Subcutaneous adipose tissue (tissue), 4 donors: ENCODE measurements around the gene ANKRD16. TPM values are rescaled to one million over a fixed set of nuclear protein-coding genes. Genes with fewer than 3 reads are reported as not detected.

Experiments
- total RNA-seq, 4 donors: library from RNA; depleted of rRNA; stranded (reverse); fragments of >200 nt; gene quantifications; one replicate each; pipeline ENCODE4 v1.1.0, GENCODE V29; 2016
- TF ChIP-seq, protein P1 (sequence below): fragments of 450-650 bp; IDR thresholded peaks from one replicate; pipeline ENCODE4 v1.5.1; 2016; ENCODE audit warnings: low read depth, mild to moderate bottlenecking, control low read depth, antibody characterized with exemption, moderate library complexity

ANKRD16 gene
- total RNA-seq, 4 donors from 2014 or later = 2.8 to 11.5 (median 5.8) TPM

DNA sequence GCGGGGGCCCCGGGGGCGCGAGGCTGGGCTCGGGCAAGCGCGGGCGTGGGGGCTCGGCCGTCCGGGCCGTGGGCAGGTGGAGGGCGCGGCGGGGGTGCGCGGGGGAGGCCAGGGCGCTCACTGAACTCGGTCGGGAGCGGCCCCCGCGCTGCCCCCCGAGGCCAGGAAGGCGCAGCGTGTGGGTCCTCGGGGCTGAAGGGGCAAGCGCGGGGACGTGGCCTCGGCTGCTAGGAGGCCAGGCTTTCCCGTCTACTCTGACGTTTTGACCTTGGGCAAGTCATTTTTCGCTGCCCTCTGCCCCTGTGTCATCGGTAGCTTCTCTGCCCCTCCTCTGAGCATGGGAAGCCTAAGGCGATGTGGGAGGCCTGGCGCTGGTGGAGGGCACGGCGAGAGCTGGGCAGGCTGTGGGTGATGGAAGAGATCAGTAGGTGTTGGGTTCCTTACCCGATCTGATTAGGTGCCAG, 791 bp upstream of the ANKRD16 start:
- TF ChIP-seq, protein P1, sequence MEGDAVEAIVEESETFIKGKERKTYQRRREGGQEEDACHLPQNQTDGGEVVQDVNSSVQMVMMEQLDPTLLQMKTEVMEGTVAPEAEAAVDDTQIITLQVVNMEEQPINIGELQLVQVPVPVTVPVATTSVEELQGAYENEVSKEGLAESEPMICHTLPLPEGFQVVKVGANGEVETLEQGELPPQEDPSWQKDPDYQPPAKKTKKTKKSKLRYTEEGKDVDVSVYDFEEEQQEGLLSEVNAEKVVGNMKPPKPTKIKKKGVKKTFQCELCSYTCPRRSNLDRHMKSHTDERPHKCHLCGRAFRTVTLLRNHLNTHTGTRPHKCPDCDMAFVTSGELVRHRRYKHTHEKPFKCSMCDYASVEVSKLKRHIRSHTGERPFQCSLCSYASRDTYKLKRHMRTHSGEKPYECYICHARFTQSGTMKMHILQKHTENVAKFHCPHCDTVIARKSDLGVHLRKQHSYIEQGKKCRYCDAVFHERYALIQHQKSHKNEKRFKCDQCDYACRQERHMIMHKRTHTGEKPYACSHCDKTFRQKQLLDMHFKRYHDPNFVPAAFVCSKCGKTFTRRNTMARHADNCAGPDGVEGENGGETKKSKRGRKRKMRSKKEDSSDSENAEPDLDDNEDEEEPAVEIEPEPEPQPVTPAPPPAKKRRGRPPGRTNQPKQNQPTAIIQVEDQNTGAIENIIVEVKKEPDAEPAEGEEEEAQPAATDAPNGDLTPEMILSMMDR = no peak

DNA sequence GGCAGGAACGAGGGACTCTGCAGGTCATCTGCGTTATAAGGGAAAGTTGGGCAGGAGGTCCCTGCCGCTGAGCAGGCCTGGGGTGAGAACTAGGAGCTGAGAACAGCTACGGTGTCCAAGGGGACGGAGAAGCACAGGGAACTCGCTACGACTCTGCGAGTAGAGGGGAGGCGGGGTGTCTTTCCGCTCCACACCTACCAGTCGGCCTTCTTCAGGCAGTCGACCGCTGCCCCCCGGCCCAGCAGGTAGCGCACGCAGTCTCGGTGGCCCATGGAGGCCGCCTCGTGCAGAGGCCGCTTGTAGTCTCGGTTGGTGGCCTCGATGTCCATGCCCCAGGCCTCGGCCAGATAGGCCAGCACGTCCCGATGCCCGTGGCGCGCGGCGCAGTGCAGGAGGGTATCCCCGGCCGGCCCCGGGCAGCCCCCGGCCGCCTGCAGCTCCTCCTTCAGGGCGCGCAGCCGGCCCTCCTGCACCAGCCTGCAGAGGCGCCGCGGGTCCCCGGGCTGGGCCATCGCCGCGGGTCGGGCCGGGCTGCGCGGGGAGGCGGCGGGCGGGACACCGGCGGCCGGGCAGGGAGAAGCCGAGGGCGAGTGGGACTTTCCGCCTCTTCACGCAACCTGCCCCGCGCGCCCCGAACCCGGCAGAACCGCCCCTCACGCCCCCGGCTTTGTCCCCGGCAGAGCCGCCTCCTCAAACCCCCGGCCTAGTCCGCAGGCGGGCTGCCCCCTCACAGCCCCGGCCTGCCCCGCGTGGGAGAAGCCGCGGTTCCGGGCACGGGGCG, 660 bp downstream of the ANKRD16 start:
- TF ChIP-seq, protein P1 = no peak

DNA sequence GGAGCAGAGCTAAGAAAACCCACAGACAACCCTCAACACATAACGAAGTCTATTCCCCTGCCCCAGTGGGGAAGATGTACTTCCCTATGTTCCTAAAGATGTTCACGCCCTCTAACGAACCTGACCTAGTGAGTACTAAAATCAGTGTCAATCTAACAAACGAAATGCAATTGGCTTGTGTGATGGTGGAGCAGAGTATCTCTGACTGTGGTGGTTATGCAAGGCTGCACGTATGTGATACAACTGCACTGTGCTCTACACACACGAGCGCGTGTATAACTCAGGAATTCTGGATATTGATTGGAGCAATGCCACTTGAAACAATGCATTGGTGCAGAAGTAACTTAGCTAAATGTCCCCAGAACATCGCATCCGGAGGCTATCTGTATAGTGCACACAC, 1.3 kb downstream of the ANKRD16 start:
- TF ChIP-seq, protein P1 = no peak

DNA sequence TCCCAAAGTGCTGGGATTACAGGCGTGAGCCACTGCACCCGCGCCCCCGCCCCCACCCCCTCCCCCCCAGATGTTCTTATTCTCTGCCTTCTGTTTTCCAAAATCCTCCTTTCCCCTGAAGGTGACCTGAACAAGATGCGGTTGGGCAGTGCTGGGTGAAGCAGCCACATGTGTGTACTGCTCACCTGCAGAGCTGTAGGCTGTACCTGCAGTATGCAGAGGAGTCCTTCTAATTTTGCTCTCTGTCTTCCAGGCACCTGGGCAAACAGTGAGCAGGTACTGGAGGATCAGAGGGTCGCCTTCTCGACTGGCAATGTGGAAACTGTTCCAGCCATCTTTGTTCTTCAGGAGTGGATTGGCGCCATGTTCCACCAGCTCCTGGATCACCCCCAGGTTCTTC, 2.1 kb downstream of the ANKRD16 start:
- TF ChIP-seq, protein P1 = no peak

DNA sequence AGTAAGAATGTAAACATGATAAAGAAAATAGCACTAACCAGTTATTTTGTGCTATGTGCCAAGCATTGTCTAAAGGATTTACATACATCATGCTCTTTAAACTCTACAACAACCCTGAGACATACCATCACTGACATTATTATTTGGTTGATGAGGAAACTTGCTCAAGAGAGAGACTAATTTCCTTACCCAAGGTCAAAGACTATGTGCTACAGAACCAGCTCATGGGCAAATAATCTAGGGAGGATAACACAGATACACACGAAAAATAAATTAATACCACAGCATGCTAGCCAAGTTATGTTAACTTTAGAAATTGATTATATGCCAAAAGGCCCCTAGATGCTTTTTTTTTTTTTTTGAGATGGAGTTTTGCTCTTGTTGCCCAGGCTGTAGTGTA, 2.7 kb downstream of the ANKRD16 start:
- TF ChIP-seq, protein P1 = no peak

DNA sequence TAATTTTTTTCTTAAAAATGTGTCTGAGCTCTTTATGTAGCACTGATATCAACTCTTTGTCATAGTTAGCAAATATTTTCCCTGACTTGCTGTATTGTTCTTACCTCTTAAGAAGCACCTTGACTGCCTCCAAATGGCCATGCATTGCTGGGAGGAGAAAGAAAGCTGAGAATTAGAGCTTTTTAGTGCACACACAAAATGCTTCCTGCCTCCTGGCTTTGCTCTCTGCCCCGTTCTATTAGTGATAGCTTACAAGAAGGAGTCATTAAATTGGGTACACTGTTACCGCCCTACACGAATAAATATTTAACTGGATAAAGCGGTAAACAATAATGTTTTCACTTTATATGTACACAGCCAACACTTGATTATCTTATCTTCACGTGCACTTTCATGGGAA, 4.1 kb downstream of the ANKRD16 start:
- TF ChIP-seq, protein P1 = no peak

DNA sequence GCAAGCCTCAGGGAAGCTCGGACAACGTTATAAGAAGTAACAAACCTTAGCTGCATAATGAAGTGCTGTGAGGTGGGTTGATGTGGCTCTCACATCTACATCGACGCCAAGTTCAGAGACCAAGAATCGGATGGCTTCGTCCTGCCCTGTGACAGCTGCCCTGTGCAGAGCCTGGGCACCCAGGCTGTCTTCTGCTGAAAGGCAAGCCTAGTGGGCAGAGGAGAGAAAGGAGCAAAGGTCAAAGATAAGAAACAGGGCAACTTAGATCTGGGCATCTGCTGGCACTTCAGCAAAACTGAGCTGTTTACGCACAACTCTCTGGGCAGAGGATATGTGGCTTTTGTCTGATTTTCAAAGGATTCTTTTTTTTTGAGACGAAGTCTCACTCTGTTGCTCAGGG, 6.7 kb downstream of the ANKRD16 start:
- TF ChIP-seq, protein P1 = no peak
